SH-SY5Y (cell line): Measurements from ENCODE around the gene FAM177B.

Experiments used
- GATA2 ChIP-seq: IDR thresholded peaks from 2 replicates; pipeline ENCODE4 v1.6.1; 2011; ENCODE audit warnings: mild to moderate bottlenecking, low read depth, low read length
- GATA3 ChIP-seq: IDR thresholded peaks from 2 replicates; pipeline ENCODE4 v1.6.1; 2011; ENCODE audit warnings: low read depth, mild to moderate bottlenecking, low read length, moderate library complexity

DNA sequence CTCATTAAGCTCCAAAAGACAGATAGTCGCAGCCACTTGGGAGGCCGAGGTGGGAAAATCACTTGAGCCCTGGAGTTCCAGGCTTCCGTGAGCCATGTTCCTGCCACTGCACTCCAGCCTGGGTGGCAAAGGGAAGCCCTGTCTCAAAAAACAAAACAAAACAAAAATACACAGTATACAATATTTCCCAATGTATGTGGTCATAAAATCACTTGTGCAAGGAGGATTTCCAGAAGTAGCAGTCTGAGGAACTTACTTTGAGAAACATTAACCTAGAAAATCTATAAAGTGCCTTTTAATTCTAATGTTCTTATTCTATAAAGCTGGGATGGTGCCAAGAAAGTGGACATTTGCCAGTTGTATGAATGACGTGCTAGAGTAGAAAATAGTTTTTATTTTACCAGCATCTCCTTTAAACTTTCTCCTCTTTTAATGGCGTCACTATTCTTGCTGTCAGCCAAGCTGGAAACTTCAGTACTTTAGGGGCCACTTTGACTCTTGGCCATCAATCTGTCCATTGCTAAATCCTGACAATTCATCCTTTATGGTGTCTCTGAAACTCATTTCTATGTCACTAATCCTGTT is 22.5 kb downstream of the FAM177B start:
- TF ChIP-seq GATA3 (no peak), GATA2 (no peak)
